Skeletal muscle tissue (tissue), 4 donors: ENCODE results near the gene CCL1. TPM values are rescaled to one million over a fixed set of nuclear protein-coding genes. Genes with fewer than 3 reads are reported as not detected.

Experiments used
- H3K27ac ChIP-seq: one replicate; pipeline ENCODE4 v1.7.0; 2013; ENCODE audit warnings: mild to moderate bottlenecking, low read depth, low read length, inconsistent platforms
- H3K27me3 ChIP-seq, 3 donors: one replicate each; pipeline ENCODE4 v1.7.0; 2013; ENCODE audit warnings: low read length in 3 of 3; ENCODE audit not compliant: control insufficient read depth in 3 of 3, insufficient read depth in 3 of 3
- H3K36me3 ChIP-seq, 3 donors: one replicate each; pipeline ENCODE4 v1.7.0; 2013; ENCODE audit warnings: low read length in 3 of 3; ENCODE audit not compliant: control insufficient read depth in 3 of 3, insufficient read depth in 3 of 3
- H3K4me1 ChIP-seq, 3 donors: one replicate each; pipeline ENCODE4 v1.7.0; 2013; ENCODE audit warnings: low read length in 3 of 3, mild to moderate bottlenecking in 3 of 3; ENCODE audit not compliant: control insufficient read depth in 3 of 3, insufficient read depth in 3 of 3
- H3K4me3 ChIP-seq, 3 donors: one replicate each; pipeline ENCODE4 v1.7.0; 2013; ENCODE audit warnings: low read length in 3 of 3
- H3K9ac ChIP-seq, 3 donors: one replicate each; pipeline ENCODE4 v1.7.0; 2013; ENCODE audit warnings: low read length in 3 of 3, mild to moderate bottlenecking in 3 of 3, moderate library complexity in 2 of 3, low read depth in 1 of 3
- H3K9me3 ChIP-seq, 3 donors: one replicate each; pipeline ENCODE4 v1.7.0; 2013; ENCODE audit warnings: low read length in 3 of 3; ENCODE audit not compliant: control insufficient read depth in 3 of 3
- total RNA-seq: library from RNA; depleted of rRNA; stranded (reverse); fragments of >200 nt; gene quantifications from one replicate; pipeline ENCODE4 v1.2.3, GENCODE V29; 2014
- donor health status: Osteomylitis.

Gene CCL1
- total RNA-seq, 1 donor from 2014 or later: not detected

DNA sequence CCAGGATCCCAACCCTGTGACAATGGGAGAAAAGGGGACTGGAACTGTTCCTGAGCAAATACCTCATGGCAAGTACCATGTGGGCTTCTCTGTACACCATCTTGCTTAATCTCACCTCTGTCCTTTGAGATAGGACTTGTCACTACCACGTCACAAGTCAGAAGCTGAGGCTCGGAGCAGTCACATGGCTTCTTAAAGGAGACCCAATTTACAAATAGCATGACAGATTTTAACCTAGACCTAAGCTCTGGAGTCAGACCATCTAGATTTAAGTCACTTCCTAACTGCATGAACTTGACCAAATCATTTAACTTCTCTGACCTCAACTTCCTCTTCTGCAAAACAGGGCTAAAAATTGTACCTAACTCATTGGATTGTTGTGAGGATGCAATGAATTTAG lies 36.0 kb upstream of the CCL1 start:
- Histone ChIP-seq H3K27me3 (peaks cover 0 to 10% (median 2%) of the 10 kb centered on the region in 3 donors), H3K36me3 (no peaks in the 10 kb centered on the region), H3K9me3 (no peaks in the 10 kb centered on the region), H3K9ac (no peak overlapping the region), H3K4me3 (no peak overlapping the region), H3K27ac (no peak overlapping the region), H3K4me1 (no peaks in the 10 kb centered on the region)

DNA sequence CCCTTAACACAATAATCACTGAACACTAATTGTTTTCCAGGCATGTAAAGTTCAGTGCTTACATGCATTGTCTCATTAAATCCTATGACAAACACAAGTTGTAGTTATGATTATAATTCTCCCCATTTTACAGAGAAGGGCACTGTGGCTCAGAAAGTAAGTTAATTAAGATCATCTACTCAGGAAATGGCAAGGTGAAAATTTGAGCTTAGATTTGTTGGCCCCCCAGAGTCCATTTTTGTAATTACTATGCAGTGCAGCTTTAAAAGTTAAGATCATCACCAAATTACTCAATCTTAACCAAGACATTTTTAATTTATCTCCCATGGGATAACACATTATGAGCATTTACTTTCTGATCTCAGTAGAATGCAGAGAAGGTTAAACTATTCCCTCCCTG lies 34.2 kb upstream of the CCL1 start:
- no peak overlapping the region for H3K27ac ChIP-seq
- H3K27me3 ChIP-seq: peaks cover 0 to 13% (median 2%) of the 10 kb centered on the region in 3 donors
- no peak overlapping the region for H3K4me3 ChIP-seq
- H3K4me1 ChIP-seq: no peaks in the 10 kb centered on the region
- no peaks in the 10 kb centered on the region for H3K36me3 ChIP-seq
- no peaks in the 10 kb centered on the region for H3K9me3 ChIP-seq
- H3K9ac ChIP-seq: no peak overlapping the region

DNA sequence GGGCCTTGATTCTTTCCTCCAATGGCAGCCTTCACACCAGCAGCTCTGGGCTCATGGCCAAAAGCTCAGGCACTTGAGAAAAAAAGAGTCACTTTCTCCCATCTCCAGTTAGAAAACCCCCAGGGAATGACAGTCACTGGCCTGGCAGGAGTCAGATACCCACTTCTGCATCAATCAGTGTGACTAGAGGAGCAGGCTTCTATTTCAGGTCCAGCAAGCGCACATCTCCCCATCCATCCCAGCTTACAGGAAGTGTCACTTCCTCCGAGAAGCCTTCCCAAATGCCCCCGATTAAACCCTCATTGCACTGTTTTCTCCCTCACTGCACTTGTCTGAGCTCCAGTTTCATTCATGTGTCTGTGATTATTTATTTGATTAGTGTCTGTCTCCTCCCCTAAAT lies 30.4 kb upstream of the CCL1 start:
- no peak overlapping the region for H3K27ac ChIP-seq

DNA sequence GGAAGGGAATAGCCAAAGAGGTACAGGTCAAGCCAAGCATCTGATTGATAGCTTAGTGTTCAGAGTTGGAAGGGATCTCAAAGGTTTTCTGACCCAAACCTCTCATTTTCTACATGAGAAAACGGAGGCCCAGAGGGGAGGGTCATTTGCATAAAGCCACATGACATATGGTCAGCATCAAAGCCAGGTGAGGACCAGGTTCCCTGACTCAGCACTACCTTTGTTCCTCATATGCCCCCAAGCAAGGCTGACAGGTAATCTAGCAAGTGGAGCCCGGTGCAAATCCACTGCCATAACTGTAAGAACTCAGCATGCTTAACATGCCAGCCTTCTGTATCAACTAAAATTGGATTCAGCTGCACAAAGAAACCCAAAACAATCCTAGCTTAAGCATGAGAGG lies 28.2 kb upstream of the CCL1 start:
- H3K4me3 ChIP-seq: no peak overlapping the region
- no peak overlapping the region for H3K9ac ChIP-seq
- no peaks in the 10 kb centered on the region for H3K9me3 ChIP-seq
- peaks cover 0 to 2% (median 0%) of the 10 kb centered on the region in 3 donors for H3K4me1 ChIP-seq
- H3K27me3 ChIP-seq: peaks cover 0 to 11% (median 0%) of the 10 kb centered on the region in 3 donors
- no peaks in the 10 kb centered on the region for H3K36me3 ChIP-seq
- no peak overlapping the region for H3K27ac ChIP-seq

More for the DNA sequence above, 30.4 kb upstream of the CCL1 start:
- peaks cover 0 to 5% (median 2%) of the 10 kb centered on the region in 3 donors for H3K27me3 ChIP-seq
- H3K4me1 ChIP-seq: no peaks in the 10 kb centered on the region
- no peaks in the 10 kb centered on the region for H3K36me3 ChIP-seq
- no peak overlapping the region for H3K9ac ChIP-seq
- H3K9me3 ChIP-seq: no peaks in the 10 kb centered on the region
- no peak overlapping the region for H3K4me3 ChIP-seq

DNA sequence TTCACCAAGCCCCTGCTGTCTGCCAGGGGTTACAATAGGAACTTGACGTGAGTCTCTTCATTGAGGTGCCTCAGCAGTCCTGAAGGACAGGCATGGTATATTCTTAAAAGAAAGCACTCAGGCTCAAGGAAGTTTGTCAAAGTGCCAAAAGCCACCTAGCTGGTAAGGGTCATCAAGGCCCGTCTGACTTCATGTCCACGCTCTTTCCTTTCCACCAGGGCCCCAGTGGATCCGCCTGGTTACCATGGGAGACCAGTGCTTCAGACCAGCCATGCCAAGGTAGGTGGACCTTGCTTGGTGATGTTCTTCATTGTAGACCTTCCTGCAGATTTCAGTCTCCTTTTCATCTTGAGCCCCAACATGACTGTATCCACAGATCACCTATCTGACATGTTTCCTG lies 27.6 kb upstream of the CCL1 start:
- Histone ChIP-seq H3K27me3 (peaks cover 0 to 11% (median 0%) of the 10 kb centered on the region in 3 donors), H3K4me3 (no peak overlapping the region), H3K4me1 (peaks cover 0 to 2% (median 0%) of the 10 kb centered on the region in 3 donors), H3K36me3 (no peaks in the 10 kb centered on the region), H3K9ac (no peak overlapping the region), H3K9me3 (no peaks in the 10 kb centered on the region), H3K27ac (no peak overlapping the region)

DNA sequence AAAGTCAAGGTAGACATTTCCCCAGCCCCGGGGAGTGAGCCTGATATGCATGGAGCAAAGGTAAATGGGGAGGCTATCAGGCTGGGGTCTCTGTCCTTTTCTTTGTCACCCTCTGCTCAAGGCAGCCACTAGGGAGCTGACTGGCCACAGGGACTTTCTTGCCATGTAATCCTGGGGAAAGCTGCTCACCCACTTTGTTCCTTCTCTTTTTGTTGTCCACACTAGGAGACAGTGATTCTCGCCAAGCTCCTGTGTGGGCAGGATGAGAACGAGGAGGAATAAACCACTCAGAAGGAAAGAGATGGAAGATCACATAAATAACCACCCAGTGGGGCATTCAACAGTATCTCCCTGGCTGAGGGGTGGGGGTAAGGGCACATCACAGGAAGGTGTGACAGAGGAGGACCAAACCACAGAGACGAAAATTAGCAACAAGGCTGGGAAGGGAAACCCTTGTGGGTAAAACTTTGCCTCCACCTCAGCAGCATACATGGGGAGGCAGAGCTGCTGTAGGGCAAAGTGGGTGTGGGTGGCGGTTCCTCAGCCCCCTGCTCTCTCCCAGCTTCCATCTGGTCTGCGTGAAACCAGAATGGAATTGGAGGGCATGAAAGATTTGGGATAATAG lies 26.2 kb upstream of the CCL1 start:
- Histone ChIP-seq H3K9me3 (no peaks in the 10 kb centered on the region), H3K9ac (no peak overlapping the region), H3K36me3 (no peaks in the 10 kb centered on the region), H3K4me3 (no peak overlapping the region), H3K27ac (no peak overlapping the region), H3K27me3 (peaks cover 0 to 16% (median 0%) of the 10 kb centered on the region in 3 donors), H3K4me1 (peaks cover 0 to 2% (median 0%) of the 10 kb centered on the region in 3 donors)

DNA sequence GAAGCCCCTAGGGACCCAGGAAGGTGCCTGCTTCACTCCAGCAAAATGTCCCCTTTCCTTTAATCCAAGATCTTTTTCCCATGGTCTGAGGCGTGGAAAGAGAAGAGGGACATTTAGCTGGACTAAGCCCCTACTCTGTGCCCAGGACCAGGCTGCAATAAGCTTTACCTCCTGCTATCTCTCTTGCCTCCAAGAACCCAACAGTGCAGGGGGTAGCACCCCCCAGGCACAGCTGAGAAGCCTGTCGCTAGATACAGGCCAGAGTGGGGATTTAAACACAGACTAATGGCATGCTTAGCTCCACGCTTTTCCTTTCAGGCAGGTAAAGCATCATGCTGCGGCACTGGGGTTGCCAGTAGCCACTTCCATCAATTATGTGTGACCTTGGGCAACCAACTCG lies 24.5 kb upstream of the CCL1 start:
- H3K27ac ChIP-seq: no peak overlapping the region
- H3K36me3 ChIP-seq: no peaks in the 10 kb centered on the region
- peaks cover 0 to 14% (median 3%) of the 10 kb centered on the region in 3 donors for H3K27me3 ChIP-seq
- no peak overlapping the region for H3K9ac ChIP-seq
- no peak overlapping the region for H3K4me3 ChIP-seq
- H3K9me3 ChIP-seq: no peaks in the 10 kb centered on the region
- H3K4me1 ChIP-seq: peaks cover 0 to 4% (median 0%) of the 10 kb centered on the region in 3 donors

DNA sequence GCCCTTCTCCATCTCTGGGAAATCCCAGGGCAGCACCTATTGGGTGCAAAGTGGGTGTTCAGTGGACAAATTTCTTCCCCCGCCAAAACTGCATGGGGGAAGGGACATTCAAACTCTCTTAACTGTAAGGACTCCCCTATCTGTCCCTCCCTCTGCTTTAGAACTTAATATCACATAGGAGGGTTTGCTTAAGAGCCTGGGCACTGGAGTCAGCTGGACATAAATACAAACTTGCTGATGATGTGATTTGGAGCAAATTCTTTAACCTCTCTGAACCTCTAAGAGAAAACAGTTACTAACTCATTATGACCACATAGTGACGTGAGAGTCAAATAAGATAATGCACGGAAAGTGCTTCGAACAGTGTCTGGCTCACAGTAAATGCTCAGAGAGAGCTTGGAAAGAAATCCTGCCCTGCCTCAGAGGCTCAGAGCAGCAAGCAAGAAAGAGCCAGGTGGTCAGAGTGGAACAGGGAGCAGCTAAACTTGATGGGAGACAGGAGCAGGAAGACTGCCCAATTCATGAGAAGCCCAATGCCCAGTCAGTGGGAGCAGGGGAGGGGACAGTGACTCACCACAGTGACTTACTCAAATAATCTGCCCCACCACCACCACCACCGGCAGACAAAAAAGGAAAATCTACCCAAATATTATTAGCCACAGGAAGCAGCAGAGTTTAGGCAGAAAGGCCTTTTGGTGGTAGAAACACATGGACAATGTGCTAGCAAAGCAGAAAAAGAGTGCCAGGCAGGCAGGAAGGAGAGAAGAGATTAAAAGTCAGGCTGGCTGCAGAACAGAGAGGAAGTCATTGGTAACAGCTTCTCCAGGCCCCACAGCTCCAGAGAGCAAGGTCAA lies 23.9 kb upstream of the CCL1 start:
- H3K4me3 ChIP-seq: no peak overlapping the region
- H3K4me1 ChIP-seq: peaks cover 0 to 6% (median 0%) of the 10 kb centered on the region in 3 donors
- H3K27me3 ChIP-seq: peaks cover 0 to 17% (median 5%) of the 10 kb centered on the region in 3 donors
- H3K36me3 ChIP-seq: no peaks in the 10 kb centered on the region
- H3K9me3 ChIP-seq: no peaks in the 10 kb centered on the region
- no peak overlapping the region for H3K27ac ChIP-seq
- no peak overlapping the region for H3K9ac ChIP-seq

DNA sequence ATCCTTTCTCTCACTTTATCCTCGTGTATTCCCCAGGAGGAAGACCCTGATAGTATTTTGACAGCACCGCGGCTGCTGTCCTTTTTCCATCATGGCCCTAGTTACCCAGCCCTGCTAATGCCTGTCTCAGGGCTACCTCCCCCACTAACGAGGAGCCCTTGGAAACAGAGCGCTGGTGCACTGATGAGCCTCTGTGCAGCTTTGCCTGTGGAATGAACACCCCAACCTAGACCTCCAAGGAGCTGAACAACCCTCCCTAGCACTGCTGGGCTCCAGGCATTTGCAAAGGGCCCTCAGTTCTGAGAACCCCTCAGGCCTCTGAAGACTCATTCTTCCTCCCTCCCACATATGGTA lies 23.3 kb upstream of the CCL1 start:
- H3K9ac ChIP-seq: no peak overlapping the region
- no peak overlapping the region for H3K27ac ChIP-seq
- no peak overlapping the region for H3K4me3 ChIP-seq
- peaks cover 0 to 6% (median 0%) of the 10 kb centered on the region in 3 donors for H3K4me1 ChIP-seq
- H3K9me3 ChIP-seq: no peaks in the 10 kb centered on the region
- H3K27me3 ChIP-seq: peaks cover 0 to 17% (median 5%) of the 10 kb centered on the region in 3 donors
- H3K36me3 ChIP-seq: no peaks in the 10 kb centered on the region
